Measurements from ENCODE around the gene ST3GAL4.

- TF ChIP-seq CTCF (IDR thresholded peaks at IDR 0.05) (no peak), POLR2A (IDR thresholded peaks at IDR 0.05; ENCODE audit: low read depth) (no peak), POLR2AphosphoS5 (IDR thresholded peaks at IDR 0.05) (no peak), EP300 (IDR thresholded peaks at IDR 0.05) (no peak)
Observed at GRCh38 chr11:126405374-126405773, 49.9 kb downstream of the ST3GAL4 start.
